AG04449 (cell line): Measurements from ENCODE around the gene MICAL3.
A peak's percentile ranks its signal among the peaks of the same experiment; 100 is the strongest.

Source experiments
- CTCF ChIA-PET: fragments of 350-600 bp; formaldehyde crosslinking; extraction: SDS; loops from one replicate; lab custom pipeline; 2021; ENCODE audit warnings: antibody characterized with exemption; lab: Yijun Ruan, JAX
- POLR2A ChIA-PET: fragments of 400-600, 350-600 bp; formaldehyde crosslinking; extraction: SDS; loops from one replicate; lab custom pipeline; 2020; ENCODE audit warnings: antibody characterized with exemption, inconsistent platforms; lab: Yijun Ruan, JAX
- DNase-seq: peaks from one replicate; pipeline ENCODE4 v3.0.0-alpha.2; 2010; ENCODE audit warnings: low read depth, low spot score
- H3K4me3 ChIP-seq: 2 replicates; pipeline ENCODE4 v1.5.1; 2011; ENCODE audit warnings: low read depth, mild to moderate bottlenecking, control low read depth, low read length
- CTCF ChIP-seq: IDR thresholded peaks from one replicate; pipeline ENCODE4 v1.5.1; 2011; ENCODE audit warnings: mild to moderate bottlenecking, moderate library complexity, low read length, control low read depth, inconsistent platforms; ENCODE audit not compliant: insufficient read depth; ENCODE audit errors: missing control alignments

Gene MICAL3

GRCh38 chr22:17918840-17919239 lies 105.5 kb downstream of the MICAL3 start:
- POLR2A ChIA-PET = interaction anchor here (1.1 kb wide), 1 partner anchor 51 kb away, joined by 5 read pairs; no protein-coding TSS in a partner anchor

GRCh38 chr22:17917490-17917983 lies 106.8 kb downstream of the MICAL3 start:
- no peak for TF ChIP-seq CTCF
- CTCF ChIA-PET = interaction anchor here (1.3 to 2.2 kb wide), 2 partner anchors 62 to 159 kb away, joined by 3 to 8 read pairs; no protein-coding TSS in a partner anchor
- no peak for DNase-seq
- POLR2A ChIA-PET = no interaction called here
- H3K4me3 ChIP-seq = no peak overlapping the region

More at GRCh38 chr22:17918840-17919239, 105.5 kb downstream of the MICAL3 start:
- CTCF ChIA-PET = interaction anchor here (1.3 to 2.2 kb wide), 2 partner anchors 61 to 157 kb away, joined by 3 to 8 read pairs; no protein-coding TSS in a partner anchor
- no peak for TF ChIP-seq CTCF
- H3K4me3 ChIP-seq = no peak overlapping the region
- DNase-seq = peak; percentile 42

- TF ChIP-seq CTCF = no peak
- DNase-seq = no peak
- ChIA-PET CTCF (interaction anchor here (2.2 kb wide), 1 partner anchor 160 kb away, joined by 8 read pairs; no protein-coding TSS in a partner anchor), POLR2A (no interaction called here)
- H3K4me3 ChIP-seq = no peak overlapping the region
Measured at GRCh38 chr22:17916226-17916889, 108.0 kb downstream of the MICAL3 start.

- H3K4me3 ChIP-seq = no peak overlapping the region
- no peak for DNase-seq
- CTCF ChIA-PET = interaction anchor here (0.6 to 1.7 kb wide), 2 partner anchors 15 to 160 kb away, joined by 3 to 7 read pairs; no protein-coding TSS in a partner anchor
- POLR2A ChIA-PET = interaction anchor here (1.0 kb wide), 1 partner anchor 84 kb away, joined by 4 read pairs; no protein-coding TSS in a partner anchor
- TF ChIP-seq CTCF = no peak
Measured at GRCh38 chr22:17915676-17916075, 108.7 kb downstream of the MICAL3 start.

- no peak for TF ChIP-seq CTCF
- no peak overlapping the region for H3K4me3 ChIP-seq
- CTCF ChIA-PET = interaction anchor here (0.6 to 1.7 kb wide), 2 partner anchors 15 to 161 kb away, joined by 3 to 7 read pairs; no protein-coding TSS in a partner anchor
- DNase-seq = no peak
- POLR2A ChIA-PET = interaction anchor here (1.0 kb wide), 1 partner anchor 85 kb away, joined by 4 read pairs; no protein-coding TSS in a partner anchor
Measured at GRCh38 chr22:17915188-17915587, 109.2 kb downstream of the MICAL3 start.

- no peak overlapping the region for H3K4me3 ChIP-seq
- TF ChIP-seq CTCF = no peak
- ChIA-PET CTCF (interaction anchor here (1.7 kb wide), 1 partner anchor 161 kb away, joined by 7 read pairs; no protein-coding TSS in a partner anchor), POLR2A (interaction anchor here (1.0 kb wide), 1 partner anchor 86 kb away, joined by 4 read pairs; no protein-coding TSS in a partner anchor)
- no peak for DNase-seq
Measured at GRCh38 chr22:17914474-17914873, 109.9 kb downstream of the MICAL3 start.
